PC-9 (cell line): ENCODE results near the gene TRABD2A.

Experiments used
- CTCF ChIP-seq: fragments of 200-600 bp; sonication (generic); conservative IDR thresholded peaks from 2 replicates; pipeline ENCODE4 v1.6.1; 2017; ENCODE audit warnings: mixed run types, antibody characterized with exemption, mild to moderate bottlenecking, moderate library complexity
- EZH2 ChIP-seq: fragments of 200-600 bp; sonication (generic); IDR thresholded peaks from 2 replicates; pipeline ENCODE4 v1.8.0; 2017; ENCODE audit warnings: antibody characterized with exemption, low read depth

DNA sequence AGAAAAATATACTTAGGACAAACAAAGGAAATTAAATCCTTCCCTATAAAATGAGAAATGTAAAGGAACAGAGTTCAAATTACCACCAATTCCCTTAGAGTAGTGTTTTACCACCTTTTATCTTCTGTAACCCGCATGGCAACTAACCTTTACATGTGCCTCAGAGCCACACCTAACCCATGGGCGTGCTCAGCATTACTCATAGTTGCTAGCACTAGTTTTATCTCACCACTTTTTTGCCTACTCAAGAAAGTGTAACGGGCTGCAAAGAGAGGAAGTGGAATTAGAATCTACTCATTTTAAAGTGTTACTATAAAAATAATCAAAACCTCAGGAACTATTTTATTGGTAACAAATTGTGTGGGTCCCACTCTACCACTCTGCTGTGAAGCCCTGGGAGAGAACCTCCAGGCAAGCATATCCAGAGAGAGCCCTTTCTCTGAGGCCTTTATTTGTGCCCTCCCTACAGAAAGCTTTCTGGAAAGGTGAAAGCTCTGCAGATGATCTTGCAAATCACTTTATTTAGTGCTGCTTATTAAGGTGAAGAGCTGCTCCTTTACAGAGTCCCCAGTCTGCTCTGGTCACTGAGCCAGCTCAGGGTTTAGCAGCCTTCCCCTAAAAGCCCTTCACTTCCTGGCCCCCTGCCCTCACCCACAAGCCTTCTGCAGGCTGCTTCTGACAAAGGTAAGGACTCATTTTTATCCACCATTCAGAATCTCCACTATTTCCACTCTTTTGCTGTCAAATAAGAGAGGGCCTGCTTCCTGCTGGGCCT lies 98.8 kb downstream of the TRABD2A start:
- TF ChIP-seq EZH2 (no peak), CTCF (no peak)
